A549 (cell line): ENCODE results near the gene KIAA0513.

Source experiments
- BHLHE40 ChIP-seq: IDR thresholded peaks from 2 replicates; pipeline ENCODE4 v1.6.1; 2012; ENCODE audit warnings: low read depth, low read length, inconsistent platforms
- EP300 ChIP-seq, 2 experiments: fragments of >200 bp; sonication (Bioruptor Twin); formaldehyde crosslinking; IDR thresholded peaks; 2 replicates in 1 of 2; 3 replicates in 1 of 2; pipeline ENCODE4 v1.6.1; 2016 to 2017
- FOSL2 ChIP-seq, 2 experiments: fragments of 450-650 bp in 1 of 2; fragments of >200 bp in 1 of 2; sonication (Bioruptor Twin) in 1 of 2; formaldehyde crosslinking; IDR thresholded peaks; 2 replicates each; pipeline versions ENCODE4 v1.5.0 to v1.6.1; 2016 to 2020; ENCODE audit warnings: mild to moderate bottlenecking in 1 of 2, moderate library complexity in 1 of 2

DNA sequence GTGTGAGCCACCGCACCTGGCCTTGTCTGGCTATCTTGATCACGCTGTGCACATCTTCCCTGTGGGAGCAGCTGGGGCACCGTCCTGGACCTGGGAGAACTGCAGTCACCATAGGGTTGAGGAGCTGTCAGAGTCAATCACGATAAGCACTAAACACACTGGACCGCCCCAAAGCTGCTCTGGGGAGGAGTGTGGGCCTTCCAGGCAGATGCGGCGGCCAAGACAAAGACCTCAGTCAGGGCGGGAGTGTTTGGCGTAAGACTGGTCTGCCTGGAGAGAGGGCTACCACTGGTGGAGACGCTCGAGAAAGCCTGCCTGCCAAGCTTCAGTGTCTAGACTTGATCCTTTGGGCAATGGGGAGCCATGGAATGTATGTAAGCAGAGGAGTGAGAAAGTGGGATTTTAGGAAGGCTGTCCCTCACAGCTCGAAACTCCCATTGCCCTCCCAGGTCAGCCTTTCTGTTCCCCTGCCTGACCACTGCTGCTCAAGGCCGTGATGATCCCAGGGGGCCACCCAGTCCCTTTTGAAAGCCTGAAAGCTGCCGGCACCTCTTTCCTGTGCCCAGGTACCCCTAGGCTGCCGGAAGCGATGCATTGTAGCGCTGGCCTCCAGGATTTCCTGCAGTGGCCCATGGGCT, 114.0 kb downstream of the KIAA0513 start:
- TF ChIP-seq BHLHE40 (no peak), FOSL2 (IDR thresholded peaks at IDR 0.05) (no peak), FOSL2 (CRISPR knock-in tag; IDR thresholded peaks at IDR 0.05) (no peak), EP300 (IDR thresholded peaks at IDR 0.05) (no peak)
